HG03135 (cell line): ENCODE results near the gene SERAC1.
A peak's percentile ranks its signal among the peaks of the same experiment; 100 is the strongest.
"Not testable (repeated sequence)": the region's sequence is repeated elsewhere in the genome, so short reads cannot be mapped to it uniquely, and the experiment has no call there.

Experiments used
- ATAC-seq: cut with Tn5 transposase; IDR thresholded peaks from one replicate; pipeline ENCODE4 v1.9.1; 2021; ENCODE audit warnings: mild to moderate bottlenecking, moderate library complexity; ENCODE audit not compliant: unreplicated experiment

SERAC1 gene

DNA sequence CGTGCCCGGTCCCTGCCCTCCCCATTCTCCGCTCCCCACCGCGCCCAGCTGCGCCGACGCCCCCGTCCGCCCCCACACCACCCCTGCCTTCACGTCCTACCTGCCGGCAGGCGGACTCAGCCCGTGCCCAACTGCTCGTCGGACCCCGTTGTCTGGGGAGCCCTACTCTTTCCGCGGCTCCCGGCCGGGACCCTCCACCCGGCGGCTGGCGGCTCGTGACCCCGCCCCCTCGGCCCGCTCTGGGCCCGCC is at the start of gene SERAC1:
SERAC1 (minus strand) TSS at position 223 of the 250 bp plus-strand sequence. CDS start 9,899 bp downstream, outside the sequence.
- peak; percentile 34 for ATAC-seq

DNA sequence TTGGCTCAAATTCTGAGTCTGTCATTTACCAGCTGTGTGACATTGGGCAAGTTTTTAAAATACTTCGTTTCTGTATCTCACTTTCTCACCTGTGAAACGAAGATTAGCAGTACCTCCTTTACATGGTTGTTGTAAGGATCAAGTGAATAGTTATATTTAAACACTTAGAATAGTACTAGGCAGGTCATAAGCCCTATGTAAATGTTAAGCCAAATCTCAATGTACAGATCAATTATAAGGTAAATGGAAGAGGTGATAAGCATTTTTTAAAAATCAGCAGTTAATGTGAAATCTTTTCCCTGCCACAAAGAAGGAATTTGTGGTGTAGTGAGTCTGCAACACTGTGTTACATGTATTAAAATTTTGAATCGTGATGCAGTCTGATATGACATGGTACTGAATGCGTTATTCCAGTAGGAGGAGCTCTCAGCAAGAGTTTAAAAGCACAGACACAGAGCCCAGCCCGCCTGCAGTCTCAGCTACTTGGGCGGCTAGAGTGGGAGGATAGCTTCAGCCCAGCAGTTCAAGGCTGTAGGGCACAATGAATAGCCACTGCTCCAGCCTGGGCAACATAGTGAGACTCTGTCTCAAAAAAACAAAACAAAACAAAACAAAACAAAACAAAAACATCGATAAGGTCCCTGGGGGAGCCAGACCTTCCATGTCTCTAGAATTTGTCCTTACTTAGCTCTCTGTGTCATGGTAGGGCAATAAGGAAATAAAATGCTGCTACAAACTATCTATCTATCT is 46.0 kb upstream of the SERAC1 start:
- peak; percentile 96 for ATAC-seq

DNA sequence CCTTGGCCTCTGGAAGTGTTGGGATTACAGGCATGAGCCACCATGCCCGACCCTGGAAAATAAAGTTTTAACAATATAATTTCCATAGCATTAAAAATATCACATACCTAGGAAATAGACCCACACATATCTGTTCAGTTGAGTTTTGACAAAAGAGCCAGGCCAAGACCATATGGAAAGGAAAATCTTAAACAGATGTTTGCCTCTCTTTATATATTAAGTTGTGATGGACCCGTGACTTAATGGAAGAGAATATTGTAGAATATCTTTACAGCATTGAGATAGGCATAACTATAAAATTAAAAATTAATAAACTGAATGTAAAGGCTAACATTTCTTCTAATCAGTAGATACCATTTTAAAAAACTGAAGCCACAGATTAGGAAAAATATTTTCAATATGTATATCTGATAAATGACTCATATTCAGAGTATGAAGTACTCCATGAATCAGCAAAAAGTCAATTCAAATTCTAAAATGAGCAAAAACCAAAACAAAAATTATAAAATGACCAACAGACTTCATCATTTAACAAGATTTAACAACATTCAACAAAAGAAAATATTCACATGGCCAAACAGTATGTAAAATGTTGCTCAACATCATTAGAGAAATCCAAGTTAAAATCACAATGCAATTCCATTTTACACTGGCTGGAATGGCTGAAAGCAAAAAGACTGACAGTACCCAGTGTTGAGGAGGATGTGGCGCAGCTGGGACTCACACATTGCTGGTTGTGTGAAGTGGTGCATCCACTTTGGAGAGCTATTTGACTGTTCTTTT is 43.4 kb upstream of the SERAC1 start:
- ATAC-seq = no peak

DNA sequence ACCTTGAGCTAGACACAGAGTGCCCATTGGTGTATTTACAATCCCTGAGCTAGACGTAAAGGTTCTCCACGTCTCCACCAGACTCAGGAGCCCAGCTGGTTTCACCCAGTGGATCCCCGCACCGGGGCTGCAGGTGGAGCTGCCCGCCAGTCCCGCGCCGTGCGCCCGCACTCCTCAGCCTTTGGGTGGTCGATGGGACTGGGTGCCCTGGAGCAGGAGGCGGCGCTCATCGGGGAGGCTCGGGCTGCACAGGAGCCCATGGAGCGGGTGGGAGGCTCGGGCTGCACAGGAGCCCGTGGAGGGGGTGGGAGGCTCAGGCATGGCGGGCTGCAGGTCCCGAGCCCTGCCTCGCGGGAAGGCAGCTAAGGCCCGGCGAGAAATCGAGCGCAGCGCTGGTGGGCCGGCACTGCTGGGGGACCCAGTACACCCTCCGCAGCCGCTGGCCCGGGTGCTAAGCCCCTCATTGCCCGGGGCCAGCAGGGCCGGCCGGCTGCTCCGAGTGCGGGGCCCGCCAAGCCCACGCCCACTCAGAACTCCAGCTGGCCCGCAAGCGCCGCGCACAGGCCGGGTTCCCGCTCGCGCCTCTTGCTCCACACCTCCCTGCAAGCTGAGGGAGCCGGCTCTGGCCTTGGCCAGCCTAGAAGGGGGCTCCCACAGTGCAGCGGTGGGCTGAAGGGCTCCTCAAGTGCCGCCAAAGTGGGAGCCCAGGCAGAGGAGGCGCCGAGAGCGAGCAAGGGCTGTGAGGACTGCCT is 41.7 kb upstream of the SERAC1 start:
- ATAC-seq = not testable (repeated sequence)

DNA sequence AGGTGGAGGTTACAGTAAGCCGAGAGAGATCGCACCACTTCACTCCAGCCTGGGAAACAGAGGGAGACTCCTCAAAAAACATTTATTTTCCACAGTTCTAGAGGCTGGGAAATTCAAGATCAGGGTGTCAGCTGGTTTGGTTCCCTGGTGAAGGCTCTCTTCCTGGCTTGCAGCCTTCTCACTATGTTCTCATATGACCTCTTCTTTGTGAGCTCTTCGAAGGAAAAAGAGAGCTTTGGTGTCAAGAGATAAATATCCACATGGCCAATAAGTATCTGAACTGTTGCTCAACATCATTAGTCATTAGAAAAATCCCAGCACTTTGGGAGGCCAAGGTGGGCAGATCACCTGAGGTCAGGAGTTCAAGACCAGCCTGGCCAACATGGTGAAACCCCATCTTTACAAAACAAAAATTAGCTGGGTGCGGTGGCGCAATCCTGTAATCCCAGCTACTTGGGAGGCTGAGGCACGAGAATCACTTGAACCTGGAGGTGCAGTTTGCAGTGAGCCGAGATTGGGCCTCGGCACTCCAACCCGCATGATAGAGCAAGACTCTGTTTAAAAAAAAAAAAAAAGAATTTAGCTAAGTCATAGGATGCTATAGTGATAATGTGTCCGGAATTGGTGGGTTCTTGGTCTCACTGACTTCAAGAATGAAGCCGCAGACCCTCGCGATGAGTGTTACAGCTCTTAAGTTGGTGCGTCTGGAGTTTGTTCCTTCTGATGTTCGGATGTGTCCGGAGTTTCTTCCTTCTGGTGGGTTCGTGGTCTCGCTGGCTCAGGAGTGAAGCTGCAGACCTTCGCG is 40.4 kb upstream of the SERAC1 start:
- ATAC-seq = not testable (repeated sequence)

DNA sequence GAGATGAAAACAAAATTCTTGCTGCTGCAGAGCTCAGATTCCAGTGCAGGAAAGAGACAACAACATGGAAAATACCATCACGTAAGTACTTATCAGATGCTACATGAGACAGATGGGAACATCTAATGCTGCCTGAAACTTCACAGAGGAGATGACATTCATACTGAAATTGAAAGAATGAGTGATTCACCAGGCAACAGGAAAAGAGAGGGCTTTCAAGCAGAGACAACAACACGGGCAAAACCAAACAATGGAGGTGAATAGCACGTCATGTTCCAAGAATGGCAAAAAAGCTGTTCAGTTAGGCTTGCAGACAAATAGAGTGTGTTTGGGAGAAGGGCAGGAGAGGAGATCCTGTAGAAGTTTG is 39.3 kb upstream of the SERAC1 start:
- peak; percentile 87 for ATAC-seq

DNA sequence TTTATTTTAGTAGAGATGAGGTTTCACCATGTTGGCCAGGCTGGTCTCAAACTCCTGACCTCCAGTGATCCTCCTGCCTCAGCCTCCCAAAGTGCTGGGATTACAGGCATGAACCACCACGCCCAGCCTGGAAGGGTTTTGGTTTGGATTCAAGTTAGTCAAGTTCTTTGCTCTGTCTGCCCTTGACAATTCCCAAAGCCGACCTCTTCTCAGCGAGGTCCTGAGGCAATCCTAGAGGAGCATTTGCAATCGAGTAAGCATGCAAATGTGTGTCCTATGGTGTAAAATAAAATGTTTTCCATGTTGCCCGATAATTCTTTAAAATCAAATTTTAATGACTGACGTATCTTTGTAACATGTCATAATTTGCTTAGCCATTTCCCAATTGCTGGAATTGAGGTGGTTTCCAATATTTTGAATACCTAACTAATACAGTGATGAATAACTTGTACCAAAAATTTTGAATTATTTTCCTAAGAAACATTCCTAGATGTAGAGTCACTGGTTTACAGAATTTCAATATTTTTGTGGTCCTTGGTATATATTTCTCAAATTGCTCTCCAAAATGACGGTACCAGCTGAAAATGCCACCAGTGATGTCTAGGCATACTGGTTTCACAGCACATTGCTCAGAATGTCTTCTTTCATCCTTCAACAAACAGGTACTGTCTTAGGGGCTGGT is 38.8 kb upstream of the SERAC1 start:
- ATAC-seq = peak; percentile 27

DNA sequence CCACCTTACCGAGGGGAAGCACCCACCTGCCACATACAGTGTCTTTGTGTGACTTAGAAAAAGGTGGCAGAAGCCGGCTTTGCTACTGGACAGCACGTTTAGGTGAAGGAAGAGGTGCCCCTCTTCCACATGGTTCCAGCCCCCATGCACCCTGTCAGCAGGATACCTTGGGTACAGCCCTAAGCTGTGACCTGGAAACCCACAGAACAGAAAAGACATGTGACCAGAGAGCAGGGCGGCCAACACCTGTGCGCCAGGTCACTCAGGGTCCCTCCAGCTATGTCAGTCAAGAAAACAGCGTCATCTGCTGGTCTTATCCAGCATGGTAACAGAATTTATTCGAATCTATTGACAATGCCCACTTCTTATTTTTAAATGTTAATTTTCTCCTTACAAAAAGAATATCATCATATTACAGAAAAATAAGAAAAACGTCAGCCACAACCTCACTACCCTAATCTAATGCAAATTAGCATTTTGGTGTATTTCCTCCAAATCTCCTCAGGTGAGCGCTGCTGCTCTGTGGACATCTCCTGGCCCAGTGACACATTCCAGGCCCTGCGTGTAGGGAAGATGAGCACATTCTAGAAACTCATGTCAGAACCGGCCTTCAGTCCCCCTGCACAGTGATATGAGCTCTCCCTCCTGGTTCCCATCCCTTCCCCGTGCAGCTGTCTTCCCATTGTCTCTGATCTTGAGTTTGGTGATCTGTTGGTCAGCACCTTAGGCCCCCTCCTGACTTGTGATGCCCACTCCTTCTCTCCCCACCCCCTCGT is 37.3 kb upstream of the SERAC1 start:
- no peak for ATAC-seq

DNA sequence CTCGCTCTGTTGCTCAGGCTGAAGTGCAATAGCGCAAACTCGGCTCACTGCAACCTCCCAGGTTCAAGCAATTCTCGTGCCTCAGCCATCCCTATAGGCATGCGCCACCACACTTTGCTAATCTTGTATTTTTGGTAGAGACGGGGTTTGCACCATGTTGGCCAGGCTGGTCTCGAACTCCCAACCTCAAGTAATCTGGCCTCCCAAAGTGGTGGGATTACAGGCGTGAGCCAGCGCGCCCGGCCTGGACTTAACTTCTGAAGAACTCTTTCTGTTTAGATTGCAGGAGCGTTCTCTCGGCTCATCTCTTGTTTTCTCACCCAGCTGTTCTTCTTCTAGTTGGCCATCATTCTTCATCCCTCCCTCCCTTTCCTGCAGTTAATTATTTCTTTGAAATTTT is 30.4 kb upstream of the SERAC1 start:
- ATAC-seq = no peak

DNA sequence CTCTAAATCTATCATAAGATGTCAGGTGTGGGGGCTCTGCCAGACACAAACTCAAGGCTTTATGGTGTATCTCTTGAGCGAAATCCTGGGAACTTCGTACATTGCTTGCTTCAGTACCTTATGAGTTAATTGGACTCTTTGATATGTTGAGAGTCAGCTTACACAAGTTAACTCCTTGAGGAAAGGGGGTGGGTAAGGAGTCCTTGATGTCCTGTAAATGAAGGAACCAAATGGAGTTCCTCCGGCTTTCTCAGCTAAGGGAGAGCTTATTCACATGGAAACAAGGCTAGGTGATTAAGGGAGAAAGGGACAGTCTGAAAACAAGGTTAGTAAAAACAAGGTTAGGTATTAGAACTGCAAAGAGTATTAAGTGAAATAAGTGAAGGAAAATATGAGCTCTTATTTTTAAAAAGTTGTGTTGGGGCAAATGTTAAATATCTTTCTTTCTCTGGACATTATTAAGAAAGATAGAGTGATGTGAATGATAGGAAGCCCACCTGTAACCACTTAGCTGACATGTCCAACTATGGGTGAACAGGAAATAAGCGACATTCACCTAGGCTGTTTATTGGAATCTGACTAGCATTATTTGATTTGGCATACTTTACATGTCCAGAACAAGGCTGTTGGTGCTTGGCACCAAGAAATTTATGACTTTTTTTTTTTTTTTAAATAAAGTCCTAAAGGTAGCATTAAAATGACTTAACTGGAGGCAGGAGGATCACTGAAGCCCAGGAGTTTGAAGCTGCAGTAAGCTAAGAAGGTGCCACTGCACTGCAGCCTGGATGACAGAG is 26.6 kb upstream of the SERAC1 start:
- no peak for ATAC-seq

DNA sequence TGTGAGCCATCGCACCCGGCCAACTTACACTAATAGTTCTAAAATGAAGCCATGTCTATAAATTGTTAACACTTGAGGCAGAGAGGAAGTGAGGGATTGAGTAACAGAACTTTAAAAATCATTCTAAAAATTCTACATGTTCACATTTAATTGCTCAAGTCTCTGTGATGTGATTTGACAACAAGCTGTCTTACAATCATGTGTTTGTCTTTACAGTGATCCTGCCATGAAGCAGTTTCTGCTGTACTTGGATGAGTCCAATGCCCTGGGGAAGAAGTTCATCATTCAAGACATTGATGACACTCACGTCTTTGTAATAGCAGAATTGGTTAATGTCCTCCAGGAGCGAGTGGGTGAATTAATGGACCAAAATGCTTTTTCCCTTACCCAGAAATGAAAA is 23.7 kb upstream of the SERAC1 start:
- no peak for ATAC-seq

DNA sequence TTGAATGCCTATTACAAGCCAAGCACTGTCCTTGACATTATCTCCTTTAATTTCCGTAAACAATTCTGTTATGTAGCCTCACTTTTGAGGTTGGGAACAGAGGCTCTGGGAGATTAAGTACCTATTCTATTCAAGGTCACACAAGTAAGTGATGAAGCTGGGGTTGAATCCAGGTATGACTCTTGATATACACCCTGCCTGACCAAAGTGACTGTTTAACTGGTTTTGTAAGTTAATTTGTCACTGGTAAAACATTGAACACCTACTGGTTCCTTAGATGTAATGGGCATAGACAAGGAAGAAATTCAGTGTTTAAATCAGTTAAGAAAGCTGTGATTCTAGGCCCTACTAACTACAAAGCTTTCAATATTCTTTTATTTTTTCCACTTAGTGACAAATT is 23.0 kb upstream of the SERAC1 start:
- ATAC-seq = no peak

DNA sequence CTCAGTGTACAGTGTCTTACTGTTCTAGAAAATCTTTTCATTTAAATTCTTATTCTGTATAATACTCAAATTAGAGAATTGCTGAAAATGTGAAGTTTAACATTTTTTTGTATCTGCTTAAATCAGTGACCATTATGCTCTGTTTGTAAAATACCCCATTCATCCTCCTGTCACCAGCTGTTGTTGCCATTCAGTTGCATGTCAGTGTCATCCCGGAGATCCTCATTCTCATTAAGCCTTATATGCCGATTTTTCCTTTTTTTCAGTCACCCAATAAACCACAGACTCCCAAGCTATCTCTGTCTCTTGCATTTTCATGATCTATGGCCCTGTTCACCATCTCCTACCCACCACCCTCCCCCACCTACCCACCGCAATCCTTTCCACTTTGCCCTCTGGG is 20.5 kb upstream of the SERAC1 start:
- ATAC-seq = no peak

DNA sequence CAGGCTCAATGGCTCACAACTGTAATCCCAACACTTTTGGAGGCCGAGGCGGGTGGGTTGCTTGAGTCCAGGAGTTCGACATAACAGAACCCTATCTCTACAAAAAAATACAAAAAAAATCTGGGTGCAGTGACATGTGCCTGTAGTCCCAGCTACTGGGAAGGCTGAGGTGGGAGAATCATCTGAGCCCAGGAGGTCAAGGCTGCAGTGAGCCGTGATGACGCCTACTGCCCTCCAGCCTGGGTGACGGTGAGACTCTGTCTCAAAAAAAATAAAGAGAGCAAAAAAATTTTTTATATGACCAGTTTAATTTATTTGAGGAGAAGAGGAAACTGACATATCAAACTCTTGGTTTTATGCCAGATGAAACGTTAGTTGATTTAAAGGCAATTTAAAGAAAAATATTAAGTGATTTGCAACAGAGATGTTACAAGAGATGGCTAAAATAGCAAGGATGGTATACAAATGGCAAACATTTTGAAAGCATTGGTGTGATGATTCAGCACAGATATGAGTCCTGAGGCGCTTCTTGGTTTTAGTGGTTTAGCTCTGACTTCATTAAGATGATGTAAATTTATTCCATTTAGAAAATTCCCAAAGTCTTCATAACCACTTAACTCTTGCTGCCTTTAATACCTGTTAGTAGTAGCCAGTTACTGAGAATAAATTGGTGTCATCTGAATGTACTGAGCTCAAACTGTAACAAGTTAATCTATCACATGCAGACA is 17.8 kb upstream of the SERAC1 start:
- no peak for ATAC-seq

DNA sequence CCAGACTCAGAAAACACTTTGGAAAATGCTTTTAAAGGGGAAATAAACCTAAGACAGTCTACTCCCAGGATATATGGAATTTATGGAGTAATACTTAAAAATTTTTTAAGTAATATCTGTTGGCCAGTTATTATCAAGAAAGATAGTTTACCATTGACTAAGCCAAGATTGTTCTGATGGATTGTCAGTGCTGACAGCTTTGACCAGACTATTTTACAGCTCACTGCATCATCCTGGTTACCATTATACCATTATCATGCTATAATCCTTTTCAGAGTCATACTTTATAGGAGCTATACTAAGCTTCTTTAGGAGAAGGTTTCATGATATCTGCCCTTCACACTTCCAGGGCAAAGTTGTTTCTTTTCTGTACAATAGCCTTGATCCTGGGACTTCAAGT is 16.5 kb upstream of the SERAC1 start:
- ATAC-seq = no peak

DNA sequence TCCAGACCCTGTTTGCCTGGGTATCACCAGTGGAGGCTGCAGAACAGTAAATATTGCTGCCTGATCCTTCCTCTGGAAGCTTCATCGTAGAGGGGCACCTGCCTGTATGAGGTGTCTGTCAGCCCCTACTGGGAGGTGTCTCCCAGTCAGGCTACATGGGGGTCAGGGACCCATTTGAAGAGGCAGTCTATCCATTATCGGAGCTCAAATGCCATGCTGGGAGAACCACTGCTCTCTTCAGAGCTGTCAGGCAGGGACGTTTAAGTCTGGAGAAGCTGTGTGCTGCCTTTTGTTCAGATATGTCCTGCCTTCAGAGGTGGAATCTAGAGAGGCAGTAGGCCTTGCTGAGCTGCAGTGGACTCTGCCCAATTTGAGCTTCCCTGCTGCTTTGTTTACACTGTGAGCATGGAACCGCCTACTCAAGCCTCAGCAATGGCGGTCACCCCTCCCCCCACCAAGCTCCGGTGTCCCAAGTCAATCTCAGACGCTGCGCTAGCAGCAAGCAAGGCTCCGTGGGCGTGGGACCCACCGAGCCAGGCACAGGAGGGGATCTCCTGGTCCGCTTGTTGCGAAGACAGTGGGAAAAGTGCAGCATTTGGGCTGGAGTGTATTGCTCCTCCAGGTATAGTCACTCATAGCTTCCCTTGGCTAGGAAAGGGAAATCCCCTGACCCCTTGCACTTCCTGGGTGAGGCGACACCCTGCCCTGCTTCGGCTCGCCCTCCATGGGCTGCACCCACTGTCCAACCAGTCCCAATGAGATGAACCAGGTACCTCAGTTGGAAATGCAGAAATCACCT is 15.3 kb upstream of the SERAC1 start:
- ATAC-seq = not testable (repeated sequence)

DNA sequence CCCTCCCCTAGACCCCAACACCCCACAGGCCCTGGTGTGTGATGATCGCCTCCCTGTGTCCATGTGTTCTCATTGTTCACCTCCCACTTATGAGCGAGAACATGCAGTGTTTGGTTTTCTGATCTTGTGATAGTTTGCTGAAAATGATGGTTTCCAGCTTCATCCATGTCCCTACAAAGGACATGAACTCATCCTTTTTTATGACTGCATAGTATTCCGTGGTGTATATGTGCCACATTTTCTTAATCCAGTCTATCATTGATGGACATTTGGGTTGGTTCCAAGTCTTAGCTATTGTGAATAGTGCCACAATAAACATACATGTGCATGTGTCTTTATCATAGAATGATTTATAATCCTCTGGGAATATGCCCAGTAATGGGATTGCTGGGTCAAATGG is 9.7 kb upstream of the SERAC1 start:
- ATAC-seq = not testable (repeated sequence)

DNA sequence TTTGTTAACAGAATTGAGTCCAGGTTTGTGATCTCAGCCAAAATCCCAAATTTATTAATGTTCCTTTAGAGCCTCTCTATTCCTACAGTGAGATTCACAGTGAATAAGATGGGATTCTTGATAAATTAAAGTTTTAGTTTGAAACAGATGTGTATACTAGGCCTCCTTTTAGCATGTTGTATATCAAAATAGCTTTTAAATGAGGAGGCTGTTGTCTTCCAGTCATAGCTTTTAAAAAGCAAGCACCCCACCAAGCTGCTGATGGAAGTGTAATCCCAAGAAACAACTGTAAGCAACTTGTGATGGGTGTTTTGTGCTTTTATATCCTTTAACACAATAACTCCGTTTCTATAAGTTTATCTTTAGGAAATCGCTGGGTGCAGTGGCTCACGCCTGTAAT is 7.0 kb upstream of the SERAC1 start:
- ATAC-seq = no peak
